Left lobe of liver (tissue), 2 donors: ENCODE measurements around the gene FBXW10B. TPM values are rescaled to one million over a fixed set of nuclear protein-coding genes. Genes with fewer than 3 reads are reported as not detected.
"Not testable (repeated sequence)": the region's sequence is repeated elsewhere in the genome, so short reads cannot be mapped to it uniquely, and the experiment has no call there.

Experiments used
- ATAC-seq: fragments of 200-7000 bp; cut with Tn5 transposase; one replicate; pipeline ENCODE4 v1.9.1; 2020; ENCODE audit warnings: mild to moderate bottlenecking, moderate library complexity
- DNase-seq: peaks from one replicate; pipeline ENCODE4 v3.0.0-alpha.2; 2020; ENCODE audit warnings: low spot score
- total RNA-seq: library from RNA; stranded (reverse); gene quantifications from one replicate; pipeline ENCODE4 v1.2.1, GENCODE V29; 2021
- donor health status: DM: no; HTN: no; CAD: no; lungs with moderate emphysema.
- donor health status: DM: no; HTN: yes; CAD: no.

Gene FBXW10B
- total RNA-seq, 1 donor from 2014 or later = 0.55 TPM

- ATAC-seq, DNase-seq: not testable (repeated sequence)
Measured at GRCh38 chr17:15642014-15642413, 22.5 kb upstream of the FBXW10B start.

- not testable (repeated sequence) for DNase-seq, ATAC-seq
Measured at GRCh38 chr17:15630930-15631453, 11.5 kb upstream of the FBXW10B start.

- ATAC-seq, DNase-seq: not testable (repeated sequence)
Measured at GRCh38 chr17:15629991-15630390, 10.5 kb upstream of the FBXW10B start.

GRCh38 chr17:15623661-15624209 is 4.2 kb upstream of the FBXW10B start:
- not testable (repeated sequence) for ATAC-seq, DNase-seq

- ATAC-seq, DNase-seq: not testable (repeated sequence)
Measured at GRCh38 chr17:15623255-15623654, 3.8 kb upstream of the FBXW10B start.

DNA sequence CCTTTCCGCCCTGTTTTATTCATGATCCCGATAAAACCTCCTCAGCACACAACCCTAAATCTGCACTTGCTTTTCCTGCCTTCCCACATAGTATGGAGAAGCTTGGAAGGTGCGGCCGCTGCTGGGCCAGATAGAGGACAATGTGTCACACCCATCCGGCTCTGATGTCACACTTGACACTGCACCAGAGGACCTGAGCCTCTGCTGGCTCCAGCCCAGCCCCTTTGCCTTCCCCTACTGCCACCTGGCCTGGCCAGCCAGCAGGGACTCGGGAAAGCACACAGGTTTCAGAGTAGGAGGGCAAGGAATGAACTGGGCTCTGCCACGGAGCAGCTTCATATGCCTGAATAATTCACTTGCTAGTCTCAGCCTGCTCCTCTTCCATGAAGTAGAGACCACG is 2.6 kb upstream of the FBXW10B start:
- not testable (repeated sequence) for DNase-seq, ATAC-seq

DNA sequence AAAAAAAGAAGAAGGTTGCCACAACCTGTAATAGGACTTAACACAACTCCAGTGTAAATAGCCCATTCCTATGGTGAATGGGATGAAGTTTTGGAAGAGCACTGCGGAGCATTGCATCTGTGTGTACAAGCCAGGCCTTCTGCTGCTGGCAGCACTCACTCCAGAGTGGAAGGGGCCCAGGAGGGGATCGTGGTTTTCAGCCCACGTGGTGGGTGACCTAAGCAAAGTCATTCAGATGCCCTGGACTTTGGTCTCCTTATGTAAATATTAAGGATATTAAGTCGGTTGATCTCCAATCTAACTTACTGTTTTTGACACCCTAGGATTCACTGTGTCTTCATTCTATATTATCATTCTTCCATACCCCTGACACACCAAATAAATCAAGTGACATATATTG is 2.7 kb downstream of the FBXW10B start:
- DNase-seq, ATAC-seq: not testable (repeated sequence)

DNA sequence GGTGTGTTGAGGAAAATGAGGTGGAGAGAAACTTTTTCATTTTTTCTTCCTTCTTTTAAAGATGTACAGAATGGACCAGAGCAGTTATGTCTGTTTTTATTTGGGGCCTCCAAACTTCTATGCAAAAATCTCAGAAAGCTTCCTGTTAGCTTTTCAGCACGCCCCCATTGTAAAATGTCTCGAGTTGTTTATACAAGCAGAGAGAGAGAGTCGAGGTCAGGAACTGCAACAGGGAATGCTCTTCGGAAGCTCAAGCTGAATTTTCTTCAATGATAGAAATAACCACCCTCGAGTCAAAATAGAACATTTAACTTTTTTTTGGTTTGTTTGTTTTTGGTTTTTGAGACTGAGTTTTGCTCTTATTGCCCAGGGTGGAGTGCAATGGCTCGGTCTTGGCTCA is 3.7 kb downstream of the FBXW10B start:
- not testable (repeated sequence) for DNase-seq, ATAC-seq

- ATAC-seq, DNase-seq: not testable (repeated sequence)
Measured at GRCh38 chr17:15613111-15613510, 6.4 kb downstream of the FBXW10B start.

DNA sequence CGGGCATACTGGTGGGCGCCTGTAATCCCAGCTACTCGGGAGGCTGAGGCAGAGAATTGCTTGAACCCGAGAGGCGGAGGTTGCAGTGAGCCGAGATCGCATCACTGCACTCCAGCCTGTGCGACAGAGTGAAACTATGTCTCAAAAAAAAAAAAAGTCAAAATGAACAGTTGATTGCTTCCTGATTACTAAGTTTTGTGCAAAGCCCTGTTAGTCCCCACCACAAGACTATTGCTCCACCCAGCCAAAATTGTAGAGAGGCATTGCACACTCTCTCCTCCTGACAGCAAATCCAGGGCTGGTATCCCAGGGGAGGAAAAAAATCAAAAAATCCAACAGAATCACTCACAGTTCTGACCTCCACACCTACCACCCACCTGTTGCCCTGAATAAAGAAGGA is 26.5 kb downstream of the FBXW10B start:
- DNase-seq = not testable (repeated sequence)

DNA sequence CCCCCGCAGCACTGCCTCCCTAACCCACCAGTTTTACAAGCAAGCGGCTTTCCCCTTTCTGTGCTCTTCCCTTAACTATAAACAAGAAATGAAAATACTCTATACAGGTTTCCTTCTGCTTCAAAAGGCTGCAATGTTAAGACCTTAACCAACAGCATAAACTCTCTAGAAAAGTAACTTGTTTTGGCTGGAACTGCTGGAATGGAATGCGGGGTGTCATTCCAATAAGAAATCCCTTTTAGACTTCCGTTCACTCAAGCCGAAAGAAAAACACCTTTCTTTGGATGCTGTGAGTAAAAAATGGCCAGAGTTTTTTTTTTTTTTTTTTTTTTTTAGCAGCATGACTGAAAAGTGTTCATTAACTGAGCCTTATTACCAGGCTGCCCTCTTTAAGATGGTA is 27.5 kb downstream of the FBXW10B start:
- ATAC-seq = not testable (repeated sequence)

More for the DNA sequence above, 26.5 kb downstream of the FBXW10B start:
- ATAC-seq = not testable (repeated sequence)

GRCh38 chr17:15590844-15591243 is 28.7 kb downstream of the FBXW10B start:
- DNase-seq, ATAC-seq: not testable (repeated sequence)

More for the DNA sequence above, 27.5 kb downstream of the FBXW10B start:
- DNase-seq = not testable (repeated sequence)

DNA sequence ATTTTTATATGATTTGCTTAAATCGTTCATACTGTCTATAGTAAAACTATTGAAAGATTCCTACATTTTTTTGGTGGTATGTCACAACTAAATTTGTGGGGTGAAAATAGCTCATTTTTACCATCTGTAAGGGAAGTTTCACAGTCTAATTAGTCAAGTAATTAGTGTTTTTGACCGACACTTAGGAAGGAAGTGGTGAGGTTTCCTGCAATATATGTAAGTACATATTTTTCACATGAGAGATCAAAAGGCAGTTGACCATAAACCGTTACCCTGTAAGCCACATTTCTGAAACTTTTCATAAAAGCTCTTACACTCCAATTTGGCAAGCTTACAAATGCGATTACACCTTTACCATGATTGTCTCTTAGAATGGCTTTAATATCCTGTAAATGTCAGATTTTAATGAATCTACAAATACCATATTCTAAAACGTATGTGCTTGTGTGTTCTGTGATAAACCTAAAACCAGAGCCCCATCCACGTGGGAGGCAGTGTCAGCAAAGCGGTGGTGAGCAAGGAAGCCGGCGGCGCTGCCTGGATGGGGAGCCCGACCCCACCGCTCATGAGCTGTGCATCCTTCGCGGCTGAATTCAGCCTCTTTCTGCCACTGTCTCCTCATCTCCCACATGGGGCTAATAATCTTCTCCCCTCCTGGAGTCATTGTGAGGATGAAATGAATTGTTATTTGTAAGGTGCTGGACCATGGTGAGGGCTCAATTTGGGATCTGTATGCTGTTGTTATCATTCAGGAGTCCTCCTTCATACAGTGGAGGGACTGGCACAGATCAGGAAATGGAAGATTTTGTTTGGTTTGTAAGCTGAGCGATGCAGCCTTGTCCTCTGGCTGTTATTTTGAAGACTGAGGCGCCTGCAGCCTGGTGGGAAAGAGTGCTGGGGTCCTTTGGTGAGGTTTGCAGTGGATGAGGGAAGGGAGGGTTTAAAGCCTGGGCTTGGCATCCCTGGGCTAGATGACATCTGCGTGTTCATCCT is 29.7 kb downstream of the FBXW10B start:
- not testable (repeated sequence) for ATAC-seq, DNase-seq

DNA sequence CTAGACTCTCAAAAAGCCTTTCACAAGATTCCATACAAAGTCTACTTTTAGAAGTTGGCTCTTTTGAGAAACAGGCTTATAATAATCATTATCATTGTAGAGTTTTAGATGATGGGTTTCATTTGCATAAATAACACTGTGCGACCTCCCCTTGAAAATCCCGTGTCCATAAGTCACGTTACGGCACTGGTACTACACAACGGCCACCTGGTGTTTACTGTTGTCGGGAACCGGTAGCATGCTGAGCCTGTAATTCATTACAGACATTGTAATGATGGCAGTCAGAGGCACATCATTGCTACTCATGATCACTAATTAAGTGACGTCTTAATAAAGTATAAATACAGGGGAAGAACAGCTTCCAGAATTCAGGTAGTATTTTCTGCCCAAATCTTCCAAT is 31.5 kb downstream of the FBXW10B start:
- not testable (repeated sequence) for DNase-seq, ATAC-seq

DNA sequence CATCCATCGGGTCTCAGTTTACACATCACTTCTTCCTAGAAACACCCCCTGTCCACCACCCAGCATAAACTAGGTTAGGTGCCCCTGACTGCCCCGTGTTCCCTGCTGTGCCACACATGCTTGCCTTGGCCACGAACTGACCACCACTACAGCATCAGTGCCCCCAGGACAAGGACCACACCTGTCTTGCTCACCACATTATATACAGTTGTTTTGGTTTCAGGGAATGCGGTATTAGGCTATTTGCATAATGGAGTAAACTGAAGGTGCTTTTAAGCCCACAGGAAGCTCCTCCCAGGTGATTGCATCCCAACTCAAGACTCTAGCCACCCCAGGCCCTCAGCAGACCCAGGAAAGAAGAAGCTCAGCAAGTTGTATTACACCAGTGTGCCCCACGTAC is 36.2 kb downstream of the FBXW10B start:
- DNase-seq, ATAC-seq: not testable (repeated sequence)

DNA sequence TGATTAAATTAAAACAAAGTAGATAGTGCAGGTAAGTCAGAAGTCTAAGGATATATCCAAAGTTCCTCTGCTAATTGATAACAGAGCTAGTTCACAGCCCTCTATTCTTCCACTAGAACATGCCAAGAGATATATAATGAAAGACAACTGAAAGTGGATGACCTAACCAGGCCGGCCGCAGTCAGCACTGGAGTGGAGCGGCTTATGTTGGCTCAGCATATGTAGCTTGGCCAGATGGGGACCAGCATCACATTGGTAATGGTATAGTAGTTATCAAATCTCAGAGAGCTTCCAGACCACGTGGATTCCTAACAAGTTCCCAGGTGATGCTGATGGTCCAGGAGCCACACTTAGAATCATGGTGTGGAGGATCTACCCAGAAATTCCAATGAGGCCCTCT is 38.0 kb downstream of the FBXW10B start:
- not testable (repeated sequence) for DNase-seq, ATAC-seq

DNA sequence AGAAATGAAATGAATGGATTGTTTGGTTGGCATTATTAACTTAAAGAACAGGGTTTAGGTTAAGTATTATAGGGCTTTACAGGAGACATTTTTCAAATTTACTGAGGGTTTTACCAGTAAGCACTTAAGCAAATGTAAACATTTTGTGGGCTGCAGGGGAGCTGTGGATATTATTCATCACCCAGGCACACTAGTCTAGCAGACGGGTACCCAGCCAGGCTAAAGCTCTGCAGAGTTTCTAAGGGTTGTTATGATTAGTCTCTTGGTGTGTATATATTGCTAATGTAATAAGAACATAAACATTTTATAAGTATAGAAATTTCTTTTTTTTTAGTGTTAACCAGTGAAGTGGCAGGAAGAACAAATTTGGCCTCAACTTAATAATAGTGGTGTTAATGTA is 42.7 kb downstream of the FBXW10B start:
- DNase-seq, ATAC-seq: not testable (repeated sequence)

GRCh38 chr17:15574660-15575059 is 44.8 kb downstream of the FBXW10B start:
- not testable (repeated sequence) for ATAC-seq, DNase-seq

GRCh38 chr17:15573870-15574269 is 45.6 kb downstream of the FBXW10B start:
- ATAC-seq, DNase-seq: not testable (repeated sequence)
